GM19035 (cell line): ENCODE measurements around the gene SHISAL2B.
"Not testable (repeated sequence)": the region's sequence is repeated elsewhere in the genome, so short reads cannot be mapped to it uniquely, and the experiment has no call there.

Experiments used
- ATAC-seq: cut with Tn5 transposase; IDR thresholded peaks from one replicate; pipeline ENCODE4 v1.9.1; 2021; ENCODE audit not compliant: unreplicated experiment

SHISAL2B gene

DNA sequence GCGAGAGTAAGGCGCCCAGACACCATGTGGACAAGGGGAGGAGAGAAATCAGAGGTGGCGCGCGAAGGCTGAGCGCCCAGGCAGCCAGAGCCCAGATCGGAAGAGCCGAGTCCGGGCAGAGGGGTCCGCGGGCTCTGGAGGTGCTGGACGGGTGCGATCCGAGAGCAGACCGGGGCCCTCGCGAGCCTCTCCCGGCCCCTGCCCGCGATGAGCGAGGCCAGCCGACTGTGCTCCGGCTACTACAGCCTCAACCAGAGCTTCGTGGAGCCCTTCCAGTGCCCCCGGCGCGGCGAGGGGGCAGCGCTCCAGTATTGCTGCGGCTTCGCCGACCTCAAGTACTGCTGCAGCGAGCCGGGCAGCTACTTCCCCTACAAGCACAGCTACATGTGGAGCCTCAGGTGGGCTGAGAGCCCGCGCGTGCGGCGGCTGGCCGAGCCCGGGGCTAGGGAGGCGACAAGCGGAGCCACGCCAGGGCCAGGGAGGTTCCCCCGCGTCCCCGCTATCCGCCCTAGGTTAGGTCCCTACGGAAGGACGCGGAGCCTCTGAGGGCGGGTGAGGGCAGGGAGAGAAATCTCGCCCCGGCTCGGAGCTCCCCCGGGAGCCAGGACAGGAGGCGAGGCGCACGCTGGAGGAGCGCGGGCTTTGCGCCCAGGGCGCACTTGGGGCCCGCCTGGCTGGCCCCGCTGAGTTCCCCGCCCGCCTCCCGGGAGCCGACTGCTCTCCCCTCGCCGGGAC is at the start of gene SHISAL2B:
Gene SHISAL2B, plus strand, starts transcription at position 87 of the 735 bp plus-strand sequence. Its CDS starts 121 bp downstream, at position 208.
- ATAC-seq: no peak

- ATAC-seq: no peak
Measured at GRCh38 chr5:64644831-64645230, 45.5 kb upstream of the SHISAL2B start.

GRCh38 chr5:64646169-64646568 is 44.1 kb upstream of the SHISAL2B start:
- no peak for ATAC-seq

GRCh38 chr5:64649512-64649911 is 40.8 kb upstream of the SHISAL2B start:
- ATAC-seq: no peak

DNA sequence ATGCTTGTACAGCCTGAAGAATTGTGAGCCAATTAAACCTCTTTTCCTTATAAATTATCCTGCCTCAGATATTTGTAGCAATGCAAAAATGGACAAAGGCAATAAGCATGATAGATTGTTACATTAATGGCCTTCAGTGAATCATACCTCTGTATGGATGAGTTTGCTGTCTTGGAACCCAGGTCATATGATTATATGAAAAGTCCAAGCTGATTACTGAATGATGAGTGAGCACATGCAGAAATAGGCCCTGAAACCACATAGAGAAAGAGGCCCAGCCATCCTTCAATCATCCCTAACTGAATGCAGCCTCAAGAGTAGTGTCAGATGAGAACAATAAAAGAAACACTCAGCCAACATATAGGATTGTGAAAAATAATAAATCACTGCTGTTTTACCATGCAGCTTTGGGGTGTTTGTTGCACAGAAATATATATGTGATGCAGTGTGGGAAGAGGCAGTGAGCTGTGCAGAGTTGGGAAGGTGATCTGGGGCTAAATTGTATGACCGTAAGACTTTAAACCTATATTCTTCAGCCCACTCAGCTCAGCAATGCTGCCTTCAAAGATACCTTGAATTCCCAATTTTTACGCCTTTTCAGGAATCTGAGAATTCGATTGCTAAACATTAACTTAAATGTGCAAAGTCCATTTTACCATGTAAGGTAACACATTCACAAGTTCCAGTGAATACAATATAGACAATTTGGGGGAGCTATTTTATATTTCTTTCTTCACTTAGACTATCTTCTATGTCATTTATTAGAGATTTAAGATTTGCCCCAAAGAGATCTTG is 36.3 kb upstream of the SHISAL2B start:
- no peak for ATAC-seq

GRCh38 chr5:64654561-64654938 is 35.8 kb upstream of the SHISAL2B start:
- no peak for ATAC-seq

DNA sequence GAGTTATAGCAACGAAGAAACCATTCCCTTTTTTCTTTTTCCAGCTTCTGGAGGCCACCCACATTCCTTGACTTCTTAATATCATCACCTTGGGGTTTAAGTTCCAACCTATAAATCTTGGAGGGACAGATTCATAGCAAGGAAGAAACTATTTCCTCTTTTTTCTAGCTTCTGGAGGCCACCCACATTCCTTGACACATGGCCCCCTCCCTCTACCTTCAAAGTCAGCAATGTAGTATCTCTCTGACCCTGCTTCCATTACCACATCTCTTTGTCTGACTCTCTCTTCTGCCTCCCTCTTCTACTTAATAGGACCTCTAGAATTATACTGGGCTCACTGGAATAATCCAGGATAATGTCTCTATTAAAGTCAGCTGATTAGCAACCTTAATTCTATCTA is 34.7 kb upstream of the SHISAL2B start:
- ATAC-seq: no peak

DNA sequence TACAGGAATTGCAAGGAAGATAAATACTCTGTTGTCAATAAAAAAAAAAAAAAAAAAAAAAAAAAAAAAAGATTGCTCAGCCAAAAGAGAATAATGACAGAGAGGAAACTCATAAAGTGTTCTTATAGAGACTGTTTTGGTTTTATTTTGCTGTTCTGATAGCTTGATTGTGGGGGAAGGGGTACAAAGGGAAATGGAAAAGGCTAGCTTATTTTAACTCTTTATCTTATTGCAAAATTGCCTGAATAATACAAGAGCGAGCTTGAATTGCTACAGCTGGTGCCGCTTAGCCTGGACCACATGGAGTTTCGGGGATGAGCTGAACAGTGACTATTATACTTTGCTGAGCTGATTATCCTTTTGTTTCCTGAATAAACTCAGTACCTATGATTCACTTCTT is 31.0 kb upstream of the SHISAL2B start:
- no peak for ATAC-seq

GRCh38 chr5:64663181-64663580 is 27.1 kb upstream of the SHISAL2B start:
- not testable (repeated sequence) for ATAC-seq

DNA sequence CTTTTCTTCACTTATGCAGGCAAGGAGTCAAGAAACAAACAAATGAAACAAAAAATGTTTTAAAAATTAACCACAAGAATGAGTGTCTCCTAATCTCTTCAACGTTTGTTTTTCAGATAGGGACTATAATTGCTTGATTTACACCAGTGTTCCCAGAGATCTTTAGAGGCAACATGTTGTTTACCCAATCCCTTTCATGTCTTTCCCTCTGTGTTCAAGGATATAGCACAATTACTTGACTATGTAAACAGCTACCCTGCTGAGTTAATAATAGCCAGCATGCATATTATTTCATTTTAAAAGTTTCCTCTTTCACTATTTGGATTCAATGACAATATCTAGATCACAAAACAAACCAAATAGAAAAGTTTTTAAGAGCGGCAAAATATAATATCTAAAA is 25.1 kb upstream of the SHISAL2B start:
- no peak for ATAC-seq

GRCh38 chr5:64666078-64666477 is 24.2 kb upstream of the SHISAL2B start:
- ATAC-seq: no peak

DNA sequence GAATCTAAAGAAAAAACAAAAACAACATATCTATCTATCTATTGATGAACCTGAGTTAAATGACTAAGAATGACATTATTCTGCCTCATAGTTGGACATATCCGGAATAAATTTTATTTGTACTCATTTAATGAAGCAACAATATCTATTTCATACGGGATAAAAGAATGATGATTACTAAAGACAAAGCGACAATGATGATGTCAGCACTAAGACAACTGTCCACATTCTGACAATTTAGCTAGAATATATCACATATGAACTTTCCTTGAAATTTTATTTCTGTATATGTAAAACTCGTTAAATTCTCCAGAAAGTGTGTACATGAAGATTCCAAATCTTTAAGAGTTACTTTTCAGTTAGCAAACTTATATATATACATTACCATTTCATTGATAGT is 23.2 kb upstream of the SHISAL2B start:
- no peak for ATAC-seq

- ATAC-seq: no peak
Measured at GRCh38 chr5:64670277-64670676, 20.0 kb upstream of the SHISAL2B start.

GRCh38 chr5:64671678-64672077 is 18.6 kb upstream of the SHISAL2B start:
- ATAC-seq: no peak

GRCh38 chr5:64678374-64678773 is 11.9 kb upstream of the SHISAL2B start:
- no peak for ATAC-seq

- no peak for ATAC-seq
Measured at GRCh38 chr5:64680289-64680688, 10.0 kb upstream of the SHISAL2B start.

GRCh38 chr5:64682608-64683007 is 7.7 kb upstream of the SHISAL2B start:
- ATAC-seq: no peak

GRCh38 chr5:64685866-64686265 is 4.4 kb upstream of the SHISAL2B start:
- ATAC-seq: no peak

GRCh38 chr5:64688391-64688790 is 1.9 kb upstream of the SHISAL2B start:
- ATAC-seq: no peak

DNA sequence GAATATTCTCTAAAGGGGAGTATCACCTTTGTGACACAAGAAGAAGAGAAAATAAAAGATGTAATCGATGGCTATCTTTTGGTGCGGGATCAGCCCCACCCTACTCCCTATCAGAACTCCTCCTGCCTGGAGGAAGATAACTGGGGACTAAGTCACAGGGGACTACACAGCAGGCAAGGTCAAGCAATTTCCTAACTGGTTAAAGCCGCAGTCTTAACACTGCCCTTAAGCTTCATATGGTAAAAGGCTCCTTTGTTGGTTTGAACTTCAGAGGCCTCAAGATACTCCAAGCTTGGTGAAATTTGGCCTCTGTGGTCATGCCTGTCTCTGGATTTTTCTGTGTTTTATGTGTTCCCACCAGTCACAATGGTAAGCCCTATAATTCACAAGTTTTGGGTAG is 1.3 kb upstream of the SHISAL2B start:
- no peak for ATAC-seq

DNA sequence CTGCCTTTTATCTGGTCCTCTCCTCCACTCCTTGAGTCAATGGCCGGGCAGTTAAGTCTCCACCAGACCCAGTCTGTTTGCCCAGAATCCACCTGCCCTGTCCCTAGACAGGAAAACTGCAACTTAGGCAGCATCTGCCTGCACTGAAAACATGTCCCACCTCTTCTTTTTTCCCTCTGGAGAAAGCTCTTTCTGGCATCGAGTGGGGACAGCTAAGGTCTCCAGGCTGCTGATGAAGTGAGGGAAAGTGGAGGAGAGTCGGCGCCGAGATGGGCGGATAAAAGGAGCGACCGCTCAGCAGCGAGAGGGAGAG is 243 bp upstream of the SHISAL2B start:
- no peak for ATAC-seq

DNA sequence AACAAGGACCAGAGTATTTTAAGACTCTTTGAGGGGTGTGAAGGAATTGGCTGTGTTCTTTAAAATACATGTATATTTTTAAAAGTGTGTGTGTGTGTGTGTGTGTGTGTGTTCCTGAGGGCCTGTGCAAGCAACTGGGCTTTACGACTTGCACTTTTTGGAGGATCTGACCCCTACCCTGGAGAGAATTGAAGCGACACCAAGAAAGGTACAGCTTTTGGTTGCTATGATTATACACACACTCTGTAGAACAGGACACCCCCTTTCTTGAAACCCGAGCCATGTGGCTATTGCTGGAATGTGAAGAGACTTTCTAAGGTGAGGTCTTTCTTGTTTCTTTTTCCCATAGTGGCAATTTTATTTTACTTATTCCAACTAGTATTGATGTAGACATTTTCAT is 988 bp downstream of the SHISAL2B start:
- no peak for ATAC-seq

GRCh38 chr5:64693636-64694035 is 3.3 kb downstream of the SHISAL2B start:
- ATAC-seq: no peak
